ENCODE data around the gene MRPL53.

The MRPL53 gene

DNA sequence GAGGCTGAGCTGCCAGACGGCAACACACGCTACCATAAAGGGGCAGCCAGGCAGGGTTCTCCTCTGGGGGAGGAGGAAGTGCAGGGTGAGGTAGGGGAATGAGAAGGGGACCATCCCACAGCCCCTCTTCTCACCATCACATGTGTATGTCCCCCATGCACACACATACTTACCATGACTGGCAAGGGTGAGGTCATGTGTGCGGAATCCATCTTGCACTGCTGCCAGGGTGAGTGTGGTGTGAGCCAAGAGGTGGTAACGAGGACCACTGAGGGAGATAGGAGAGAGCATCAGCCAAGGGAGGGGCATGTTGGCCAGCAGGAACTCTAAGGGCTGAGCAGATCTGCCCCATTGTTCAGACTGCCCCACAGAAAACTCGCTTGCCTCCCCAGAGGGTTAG, 43.8 kb downstream of the MRPL53 start:
- no peak for DNase-seq (ENCODE audit: low read depth in 2 of 2)

- DNase-seq (ENCODE audit: low read depth in 2 of 2), result no peak
These were observed 44.9 kb downstream of the MRPL53 start for GRCh38 chr2:74427551-74427950.

GRCh38 chr2:74426181-74426758, 46.2 kb downstream of the MRPL53 start:
- no peak for DNase-seq (ENCODE audit: low read depth in 2 of 2)

- DNase-seq (ENCODE audit: low read depth in 2 of 2), result no peak
These were observed 47.0 kb downstream of the MRPL53 start for GRCh38 chr2:74425523-74425922.

- DNase-seq (ENCODE audit: low read depth in 2 of 2), result no peak
These were observed 47.5 kb downstream of the MRPL53 start for GRCh38 chr2:74424995-74425406.

DNA sequence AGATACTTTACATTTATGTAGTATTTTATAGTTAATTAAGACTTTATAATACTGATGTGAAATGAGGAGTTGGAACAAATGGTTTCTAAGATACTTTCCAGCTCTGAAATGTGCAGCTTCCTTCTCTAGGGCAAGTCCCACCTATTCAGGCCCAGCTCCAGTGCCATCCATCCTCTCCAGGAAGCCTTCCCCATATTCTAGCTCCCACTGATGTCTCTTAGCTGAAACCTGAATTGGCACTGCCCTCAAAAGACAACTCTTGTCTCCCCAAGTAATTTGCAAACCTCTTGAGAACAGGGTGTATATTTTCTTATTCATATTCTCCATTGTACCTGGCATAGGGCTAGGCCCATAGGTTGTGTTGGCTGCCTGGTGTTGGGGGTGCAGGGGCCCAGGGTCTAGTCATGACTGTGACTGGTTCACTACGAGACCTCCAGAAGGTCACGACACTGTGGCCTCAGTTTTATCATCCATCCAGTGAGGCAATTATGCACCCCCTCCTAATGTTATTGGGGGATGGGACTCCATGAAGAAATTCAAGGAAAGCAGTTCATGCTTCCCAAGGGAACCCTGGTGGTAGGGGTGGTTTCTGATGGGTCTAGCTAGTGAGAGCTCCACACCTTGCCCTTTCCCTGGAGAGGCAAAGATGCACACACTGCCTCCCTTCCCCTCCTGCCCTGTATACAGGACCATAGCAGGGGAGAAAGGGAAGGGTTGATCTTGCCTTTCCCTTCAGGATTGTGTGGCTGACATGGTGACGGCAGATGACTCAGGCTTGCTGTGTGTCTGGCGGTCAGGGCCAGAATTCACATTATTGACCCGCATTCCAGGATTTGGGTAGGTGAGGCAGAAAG, 48.1 kb downstream of the MRPL53 start:
- DNase-seq (ENCODE audit: low read depth in 2 of 2), result no peak

GRCh38 chr2:74423231-74424095, 49.0 kb downstream of the MRPL53 start:
- DNase-seq (ENCODE audit: low read depth in 2 of 2), result no peak

Data from stimulated activated CD8-positive, alpha-beta memory T cell treated with anti-CD3 and anti-CD28 coated beads, Interleukin-15, amount 100 ng/mL, for 4 hours (primary cell).